ENCODE measurements around the gene PDC.

- TF ChIP-seq CTCF (IDR thresholded peaks at IDR 0.05) (no peak), POLR2AphosphoS5 (IDR thresholded peaks at IDR 0.05) (no peak), POLR2A (IDR thresholded peaks at IDR 0.05) (no peak)
These were observed 22.6 kb upstream of the PDC start for GRCh38 chr1:186483561-186483960.
